Lower leg skin (tissue), 4 donors: ENCODE measurements around the gene UGT3A2. TPM values are rescaled to one million over a fixed set of nuclear protein-coding genes. Genes with fewer than 3 reads are reported as not detected.
"Not testable (repeated sequence)": the region's sequence is repeated elsewhere in the genome, so short reads cannot be mapped to it uniquely, and the experiment has no call there.

ENCODE experiments used
- DNase-seq, 2 donors: peaks; one replicate each; pipeline ENCODE4 v3.0.0-alpha.2; 2019; ENCODE audit warnings: low spot score in 2 of 2
- H3K4me3 ChIP-seq: fragments of 200-600 bp; sonication (generic); 2 replicates; pipeline ENCODE4 v1.5.1; 2017; ENCODE audit warnings: mild to moderate bottlenecking, low read depth; ENCODE audit not compliant: poor library complexity, severe bottlenecking
- POLR2A ChIP-seq, 2 donors: fragments of 450-650 bp; IDR thresholded peaks; one replicate each; pipeline ENCODE4 v1.6.1; 2016 to 2017; ENCODE audit warnings: antibody characterized with exemption in 2 of 2, mild to moderate bottlenecking in 1 of 2, moderate library complexity in 1 of 2
- WGBS, 2 donors: methylation state at CpG; one replicate each; pipeline ENCODE4 v1.1.5; 2018; 5-methylcytosine and 5-hydroxymethylcytosine counted together
- intact Hi-C: fragments of 100-400 bp; cut with DNase I; formaldehyde crosslinking; loops from one replicate; pipeline ENCODE4 v1.15.0; 2023; ENCODE audit warnings: low total_unique reads
- total RNA-seq, 4 donors: library from RNA; depleted of rRNA; stranded (reverse); fragments of >200 nt; gene quantifications; one replicate each; pipeline ENCODE4 v1.1.0, GENCODE V29; 2016
- TF ChIP-seq, protein P1 (sequence below), 3 donors: fragments of 450-650 bp; IDR thresholded peaks; one replicate each; pipeline ENCODE4 v1.5.1; 2016; ENCODE audit warnings: antibody characterized with exemption in 3 of 3, mild to moderate bottlenecking in 3 of 3, moderate library complexity in 2 of 3

UGT3A2 gene
- total RNA-seq, 4 donors from 2014 or later = 3.1 to 38.2 (median 7.7) TPM

DNA sequence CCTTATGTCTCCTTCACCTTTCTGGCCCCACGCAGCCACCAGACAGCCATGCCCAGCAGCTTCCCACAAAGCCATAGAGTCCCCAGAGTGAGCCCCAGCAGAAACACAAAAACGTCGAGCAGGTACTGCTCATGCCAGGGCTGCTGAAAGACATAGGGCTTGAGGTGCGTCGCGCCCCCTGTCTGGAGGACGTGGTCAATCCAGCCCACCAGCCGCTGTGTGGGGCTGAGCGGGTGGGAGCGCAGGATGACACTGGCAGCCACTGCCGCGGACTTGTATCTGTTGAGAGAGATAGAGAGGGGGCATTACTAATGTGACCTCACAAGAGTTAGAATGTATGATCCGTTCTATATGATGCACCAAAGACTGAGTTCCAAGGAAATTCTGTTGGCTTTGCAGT is 31.0 kb downstream of the UGT3A2 start:
- no peak for DNase-seq
- H3K4me3 ChIP-seq = no peak overlapping the region
- 93% methylated on average over 13 of the region's 13 CpGs for WGBS, 2 donors
- TF ChIP-seq POLR2A (IDR thresholded peaks at IDR 0.05) = no peak
- TF ChIP-seq, protein P1, sequence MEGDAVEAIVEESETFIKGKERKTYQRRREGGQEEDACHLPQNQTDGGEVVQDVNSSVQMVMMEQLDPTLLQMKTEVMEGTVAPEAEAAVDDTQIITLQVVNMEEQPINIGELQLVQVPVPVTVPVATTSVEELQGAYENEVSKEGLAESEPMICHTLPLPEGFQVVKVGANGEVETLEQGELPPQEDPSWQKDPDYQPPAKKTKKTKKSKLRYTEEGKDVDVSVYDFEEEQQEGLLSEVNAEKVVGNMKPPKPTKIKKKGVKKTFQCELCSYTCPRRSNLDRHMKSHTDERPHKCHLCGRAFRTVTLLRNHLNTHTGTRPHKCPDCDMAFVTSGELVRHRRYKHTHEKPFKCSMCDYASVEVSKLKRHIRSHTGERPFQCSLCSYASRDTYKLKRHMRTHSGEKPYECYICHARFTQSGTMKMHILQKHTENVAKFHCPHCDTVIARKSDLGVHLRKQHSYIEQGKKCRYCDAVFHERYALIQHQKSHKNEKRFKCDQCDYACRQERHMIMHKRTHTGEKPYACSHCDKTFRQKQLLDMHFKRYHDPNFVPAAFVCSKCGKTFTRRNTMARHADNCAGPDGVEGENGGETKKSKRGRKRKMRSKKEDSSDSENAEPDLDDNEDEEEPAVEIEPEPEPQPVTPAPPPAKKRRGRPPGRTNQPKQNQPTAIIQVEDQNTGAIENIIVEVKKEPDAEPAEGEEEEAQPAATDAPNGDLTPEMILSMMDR (IDR thresholded peaks at IDR 0.05) = no peak
- intact Hi-C loops = no loop called here

GRCh38 chr5:36034536-36035134 is 32.0 kb downstream of the UGT3A2 start:
- 66 to 67% methylated on average over 3 of the region's 3 CpGs for WGBS, 2 donors
- H3K4me3 ChIP-seq, intact Hi-C loops, DNase-seq: not testable (repeated sequence)

DNA sequence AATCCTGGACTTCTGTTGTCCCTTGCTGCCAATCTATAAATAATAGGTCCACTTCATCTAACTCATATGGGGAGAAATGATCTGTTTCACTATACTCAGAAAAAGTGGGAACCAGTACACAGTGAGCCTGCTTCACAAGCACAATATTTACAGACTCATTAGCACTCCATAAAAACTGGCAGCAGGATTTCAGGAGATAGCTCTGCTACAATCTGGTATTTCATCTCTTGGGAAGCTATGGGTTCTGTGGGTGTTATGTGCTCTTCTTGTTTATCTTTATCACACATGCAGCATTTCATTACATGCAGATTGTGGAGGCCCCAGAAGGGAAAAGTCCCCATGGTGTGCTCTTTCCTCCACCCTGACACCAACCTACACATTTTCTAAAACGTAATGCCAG is 33.2 kb downstream of the UGT3A2 start:
- no peak overlapping the region for H3K4me3 ChIP-seq
- TF ChIP-seq POLR2A (IDR thresholded peaks at IDR 0.05) = no peak
- TF ChIP-seq, protein P1 (IDR thresholded peaks at IDR 0.05) = no peak
- intact Hi-C loops = no loop called here
- 69 to 72% methylated on average over 1 of the region's 1 CpG for WGBS, 2 donors
- no peak for DNase-seq

- TF ChIP-seq POLR2A (IDR thresholded peaks at IDR 0.05) = no peak
- TF ChIP-seq, protein P1 (IDR thresholded peaks at IDR 0.05) = no peak
- no peak overlapping the region for H3K4me3 ChIP-seq
- intact Hi-C loops = no loop called here
- no peak for DNase-seq
These were observed 33.6 kb downstream of the UGT3A2 start for GRCh38 chr5:36033047-36033446.

- WGBS, 2 donors = 76 to 84% methylated on average over 6 of the region's 6 CpGs
- no peak overlapping the region for H3K4me3 ChIP-seq
- TF ChIP-seq, protein P1 (IDR thresholded peaks at IDR 0.05) = no peak
- TF ChIP-seq POLR2A (IDR thresholded peaks at IDR 0.05) = no peak
- intact Hi-C loops = no loop called here
- no peak for DNase-seq
These were observed 35.5 kb downstream of the UGT3A2 start for GRCh38 chr5:36031223-36031622.

DNA sequence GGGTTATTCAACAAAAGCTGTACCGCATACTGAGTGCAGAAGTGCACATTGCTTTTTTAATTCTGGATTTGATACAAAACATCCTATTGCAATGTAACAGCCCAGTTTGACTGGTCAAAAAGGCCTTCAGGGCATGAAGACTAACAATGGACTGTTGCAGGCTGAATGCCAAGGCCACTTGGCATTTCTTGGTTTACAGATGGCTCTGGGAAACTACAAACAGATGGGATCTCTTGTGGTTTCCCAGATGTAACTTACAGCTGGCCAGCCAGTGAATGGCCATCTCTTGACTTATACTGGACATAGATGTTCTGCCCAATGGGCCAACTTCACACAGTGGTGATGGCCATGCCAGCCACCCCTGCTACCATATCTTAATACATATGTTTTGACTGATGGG is 36.8 kb downstream of the UGT3A2 start:
- DNase-seq = no peak
- intact Hi-C loops = no loop called here
- TF ChIP-seq, protein P1 (IDR thresholded peaks at IDR 0.05) = no peak
- no peak for TF ChIP-seq POLR2A (IDR thresholded peaks at IDR 0.05)
- WGBS, 2 donors = 61 to 81% methylated on average over 1 of the region's 1 CpG
- no peak overlapping the region for H3K4me3 ChIP-seq
